SK-N-SH (cell line): ENCODE measurements around the gene SDK1. TPM values are rescaled to one million over a fixed set of nuclear protein-coding genes. Genes with fewer than 3 reads are reported as not detected.

Experiments
- CTCF ChIA-PET: fragments of 300-600, 350-600 bp; formaldehyde crosslinking; extraction: SDS; loops from one replicate; lab custom pipeline; 2021; lab: Yijun Ruan, JAX
- POLR2A ChIA-PET: fragments of 350-600 bp; sonication (Branson Sonifier 250); formaldehyde crosslinking; extraction: SDS; loops from one replicate; lab custom pipeline; 2020; ENCODE audit warnings: antibody characterized with exemption, inconsistent platforms; lab: Yijun Ruan, JAX
- DNase-seq: peaks from one replicate; pipeline ENCODE4 v3.0.0; 2012
- H2AFZ ChIP-seq: fragments of 200-600 bp; sonication (generic); 2 replicates; pipeline ENCODE4 v1.8.1; 2016; ENCODE audit warnings: antibody characterized with exemption, mild to moderate bottlenecking, low read depth
- H3F3A ChIP-seq: fragments of 200-600 bp; sonication (generic); replicated peaks from 2 replicates; pipeline ENCODE3; 2016; ENCODE audit warnings: antibody characterized with exemption, mild to moderate bottlenecking; ENCODE audit not compliant: insufficient read depth
- H3K27ac ChIP-seq, 2 experiments: fragments of 200-500 bp in 1 of 2; fragments of 200-600 bp in 1 of 2; sonication (Bioruptor generic) in 1 of 2; sonication (generic), shearing (Covaris generic) in 1 of 2; 2 replicates each; pipeline versions ENCODE4 v1.5.1 to v1.6.1; 2014 to 2016; ENCODE audit warnings: low read depth in 2 of 2, inconsistent platforms in 1 of 2, low read length in 1 of 2, mild to moderate bottlenecking in 1 of 2, mixed read lengths in 1 of 2
- H3K27me3 ChIP-seq: fragments of 200-600 bp; sonication (generic), shearing (Covaris generic); 2 replicates; pipeline ENCODE4 v1.6.1; 2016; ENCODE audit warnings: mixed run types; ENCODE audit not compliant: insufficient read depth
- H3K36me3 ChIP-seq, 2 experiments: fragments of 200-500 bp in 1 of 2; fragments of 200-600 bp in 1 of 2; sonication (Bioruptor generic) in 1 of 2; sonication (generic) in 1 of 2; replicated peaks in 1 of 2; 2 replicates each; pipeline versions ENCODE3 to v1.5.1; 2014 to 2016; ENCODE audit warnings: low read length in 1 of 2, mild to moderate bottlenecking in 1 of 2; ENCODE audit not compliant: insufficient read depth in 2 of 2, control insufficient read depth in 1 of 2
- H3K4me1 ChIP-seq, 2 experiments: fragments of 200-500 bp in 1 of 2; fragments of 200-600 bp in 1 of 2; sonication (Bioruptor generic) in 1 of 2; sonication (generic), shearing (Covaris generic) in 1 of 2; 2 replicates each; pipeline versions ENCODE4 v1.5.1 to v1.6.1; 2014 to 2016; ENCODE audit warnings: low read depth in 1 of 2, low read length in 1 of 2, mixed run types in 1 of 2; ENCODE audit not compliant: insufficient read depth in 2 of 2, control insufficient read depth in 1 of 2
- H3K4me2 ChIP-seq: fragments of 200-600 bp; sonication (generic), shearing (Covaris generic); 2 replicates; pipeline ENCODE4 v1.6.1; 2017; ENCODE audit warnings: mixed run types
- H3K4me3 ChIP-seq, 2 experiments: fragments of 200-500 bp in 1 of 2; fragments of 200-600 bp in 1 of 2; sonication (Bioruptor generic) in 1 of 2; sonication (generic), shearing (Covaris generic) in 1 of 2; 2 replicates each; pipeline versions ENCODE4 v1.5.1 to v1.8.1; 2014 to 2016; ENCODE audit warnings: low read depth in 2 of 2, inconsistent platforms in 1 of 2, low read length in 1 of 2, mild to moderate bottlenecking in 1 of 2, mixed read lengths in 1 of 2, moderate library complexity in 1 of 2
- H3K79me2 ChIP-seq: fragments of 200-600 bp; sonication (generic); 2 replicates; pipeline ENCODE4 v1.8.1; 2017; ENCODE audit warnings: mild to moderate bottlenecking; ENCODE audit not compliant: insufficient read depth
- H3K9ac ChIP-seq: fragments of 200-600 bp; sonication (generic); 2 replicates; pipeline ENCODE4 v1.6.1; 2017; ENCODE audit warnings: mixed run types
- H3K9me2 ChIP-seq: fragments of 200-600 bp; sonication (generic); 2 replicates; pipeline ENCODE4 v1.6.1; 2017; ENCODE audit warnings: mixed run types
- H3K9me3 ChIP-seq: fragments of 200-600 bp; sonication (generic); 2 replicates; pipeline ENCODE4 v1.6.1; 2017; ENCODE audit warnings: mixed run types, mild to moderate bottlenecking, moderate library complexity
- H4K20me1 ChIP-seq: fragments of 200-600 bp; sonication (generic); 2 replicates; pipeline ENCODE4 v1.6.1; 2017; ENCODE audit warnings: mild to moderate bottlenecking, mixed run types; ENCODE audit not compliant: insufficient read depth
- CHD2 ChIP-seq: fragments of 150-350 bp; IDR thresholded peaks from 2 replicates; pipeline ENCODE4 v1.6.1; 2018; ENCODE audit warnings: low read length; ENCODE audit not compliant: partially characterized antibody
- EP300 ChIP-seq, 2 experiments: IDR thresholded peaks; 2 replicates each; pipeline versions ENCODE4 v1.4.0 to v1.6.1; 2012; ENCODE audit warnings: borderline replicate concordance in 1 of 2, low read depth in 1 of 2, low read length in 1 of 2
- EZH2phosphoT487 ChIP-seq: fragments of 200-600 bp; sonication (generic); IDR thresholded peaks from 2 replicates; pipeline ENCODE4 v1.6.1; 2017; ENCODE audit warnings: low read depth, mixed run types, mild to moderate bottlenecking, antibody characterized with exemption, moderate library complexity, borderline replicate concordance
- FOXJ3 ChIP-seq: sonication (generic); formaldehyde crosslinking; IDR thresholded peaks from 2 replicates; pipeline ENCODE4 v1.5.1; 2020; ENCODE audit warnings: mild to moderate bottlenecking, missing genetic modification reagents
- GABPA ChIP-seq: IDR thresholded peaks from 2 replicates; pipeline ENCODE4 v1.4.0; 2012; ENCODE audit warnings: low read depth, mild to moderate bottlenecking
- JUND ChIP-seq: IDR thresholded peaks from 2 replicates; pipeline ENCODE4 v1.4.0; 2012
- NFIC ChIP-seq: IDR thresholded peaks from 2 replicates; pipeline ENCODE4 v1.4.0; 2012; ENCODE audit warnings: borderline replicate concordance
- RCOR1 ChIP-seq: fragments of 150-350 bp; IDR thresholded peaks from 2 replicates; pipeline ENCODE4 v1.6.1; 2017; ENCODE audit warnings: antibody characterized with exemption, low read length
- RXRA ChIP-seq: IDR thresholded peaks from 2 replicates; pipeline ENCODE4 v1.4.0; 2012; ENCODE audit warnings: low read depth, mild to moderate bottlenecking, borderline replicate concordance
- TAF1 ChIP-seq: IDR thresholded peaks from 2 replicates; pipeline ENCODE4 v1.6.1; 2012; ENCODE audit warnings: low read depth, mild to moderate bottlenecking, low read length, moderate library complexity, borderline replicate concordance
- TCF12 ChIP-seq: IDR thresholded peaks from 2 replicates; pipeline ENCODE4 v1.4.0; 2012
- TEAD4 ChIP-seq: IDR thresholded peaks from 2 replicates; pipeline ENCODE4 v1.4.0; 2012; ENCODE audit warnings: mild to moderate bottlenecking, borderline replicate concordance; ENCODE audit not compliant: insufficient read depth
- WGBS: methylation state at CpG from one replicate; pipeline ENCODE4 v1.1.6; 2017; ENCODE audit warnings: low lambda C conversion rate; 5-methylcytosine and 5-hydroxymethylcytosine counted together
- polyA plus RNA-seq, 3 experiments: library from polyadenylated mRNA; depleted of rRNA; stranded (reverse); fragments of >200 nt; gene quantifications; 2 replicates each; pipeline ENCODE4 v1.2.3, GENCODE V29; 2012
- TF ChIP-seq, protein P1 (sequence below): IDR thresholded peaks from 2 replicates; pipeline ENCODE4 v1.4.0; 2012; ENCODE audit warnings: low read depth
- TF ChIP-seq, protein P2 (sequence below): fragments of 150-350 bp; IDR thresholded peaks from 2 replicates; pipeline ENCODE4 v1.6.1; 2017; ENCODE audit warnings: antibody characterized with exemption, low read length, low read depth, borderline replicate concordance
- TF ChIP-seq, protein P3 (sequence below): IDR thresholded peaks from 2 replicates; pipeline ENCODE4; 2012
- TF ChIP-seq, protein P4 (sequence below): IDR thresholded peaks from 2 replicates; pipeline ENCODE4 v1.4.0; 2012; ENCODE audit warnings: low read depth, borderline replicate concordance
- TF ChIP-seq, protein P5 (sequence below): IDR thresholded peaks from 2 replicates; pipeline ENCODE4 v1.6.1; 2012; ENCODE audit warnings: mild to moderate bottlenecking, low read depth, low read length, moderate library complexity

The SDK1 gene
- polyA plus RNA-seq, 1 of the 3 experiments (the other 2 are of a cell fraction), result 1.2 TPM

DNA sequence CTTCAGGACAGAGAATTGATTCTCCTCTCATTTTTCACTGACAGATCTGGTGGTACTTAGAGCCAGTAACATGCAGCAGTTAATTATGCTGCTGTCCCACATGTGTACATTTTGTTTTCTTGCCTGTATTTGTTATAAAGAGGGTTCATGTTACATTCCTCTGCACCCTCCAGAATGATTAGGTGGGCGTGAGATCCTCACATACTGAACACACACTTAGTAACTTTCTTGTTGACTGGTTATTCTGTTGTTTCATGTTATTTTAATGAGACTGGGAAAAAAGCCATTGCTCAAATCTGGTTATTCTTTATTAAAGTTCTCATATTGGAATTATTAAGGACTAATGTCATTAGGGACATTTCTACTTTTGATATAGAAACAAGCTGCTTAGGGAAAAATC, 409.1 kb downstream of the SDK1 start (continued):
- TF ChIP-seq, protein P1, sequence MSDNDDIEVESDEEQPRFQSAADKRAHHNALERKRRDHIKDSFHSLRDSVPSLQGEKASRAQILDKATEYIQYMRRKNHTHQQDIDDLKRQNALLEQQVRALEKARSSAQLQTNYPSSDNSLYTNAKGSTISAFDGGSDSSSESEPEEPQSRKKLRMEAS, result no peak
- TF ChIP-seq JUND, result no peak
- TF ChIP-seq, protein P2, sequence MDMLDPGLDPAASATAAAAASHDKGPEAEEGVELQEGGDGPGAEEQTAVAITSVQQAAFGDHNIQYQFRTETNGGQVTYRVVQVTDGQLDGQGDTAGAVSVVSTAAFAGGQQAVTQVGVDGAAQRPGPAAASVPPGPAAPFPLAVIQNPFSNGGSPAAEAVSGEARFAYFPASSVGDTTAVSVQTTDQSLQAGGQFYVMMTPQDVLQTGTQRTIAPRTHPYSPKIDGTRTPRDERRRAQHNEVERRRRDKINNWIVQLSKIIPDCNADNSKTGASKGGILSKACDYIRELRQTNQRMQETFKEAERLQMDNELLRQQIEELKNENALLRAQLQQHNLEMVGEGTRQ, result no peak

DNA sequence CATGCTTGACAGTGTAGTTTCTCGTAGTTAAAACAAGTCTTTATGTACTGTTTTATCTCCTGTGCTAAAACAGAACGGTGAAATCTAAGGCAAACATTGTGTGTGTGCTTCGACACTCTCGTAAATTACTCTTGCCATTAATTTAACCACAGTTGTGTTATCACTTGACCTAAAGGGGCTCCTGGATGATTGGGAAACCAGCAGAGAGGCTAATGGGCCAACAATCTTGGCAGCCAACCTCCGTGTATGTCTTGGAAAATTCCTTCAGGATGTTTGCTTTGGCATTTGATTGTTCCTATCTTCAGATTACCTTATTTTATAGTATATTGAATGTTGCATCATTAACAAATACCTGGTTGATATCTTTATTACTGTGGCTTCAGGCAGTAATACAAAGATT, 409.5 kb downstream of the SDK1 start:
- Histone ChIP-seq H3K79me2 (no peaks in the 10 kb centered on the region), H3K4me3 (no peak overlapping the region), H3K4me1 (peaks cover 0 to 2% of the 10 kb centered on the region in 2 experiments; a peak in 1 of 4 replicates), H3K27me3 (no peaks in the 10 kb centered on the region), H3K9me3 (0 out of 2 replicates have a peak, but pooled peaks cover 4% of the 10 kb centered on the region), H3K9me2 (0 out of 2 replicates have a peak, but pooled peaks cover 4% of the 10 kb centered on the region), H3K27ac (no peak overlapping the region), H3K9ac (no peak overlapping the region), H4K20me1 (no peaks in the 10 kb centered on the region), H3F3A (no peaks in the 10 kb centered on the region), H2AFZ (no peak overlapping the region), H3K36me3 (no peaks in the 10 kb centered on the region), H3K4me2 (no peak overlapping the region)
- ChIA-PET CTCF (interaction anchor here (1.2 kb wide), 1 partner anchor 13 kb away, joined by 3 read pairs; no protein-coding TSS in a partner anchor), POLR2A (no interaction called here)
- TF ChIP-seq EP300 (IDR thresholded peaks at IDR 0.05; ENCODE audit: borderline replicate concordance in 1 of 2, low read depth in 1 of 2, low read length in 1 of 2), result no peak
- TF ChIP-seq, protein P3, sequence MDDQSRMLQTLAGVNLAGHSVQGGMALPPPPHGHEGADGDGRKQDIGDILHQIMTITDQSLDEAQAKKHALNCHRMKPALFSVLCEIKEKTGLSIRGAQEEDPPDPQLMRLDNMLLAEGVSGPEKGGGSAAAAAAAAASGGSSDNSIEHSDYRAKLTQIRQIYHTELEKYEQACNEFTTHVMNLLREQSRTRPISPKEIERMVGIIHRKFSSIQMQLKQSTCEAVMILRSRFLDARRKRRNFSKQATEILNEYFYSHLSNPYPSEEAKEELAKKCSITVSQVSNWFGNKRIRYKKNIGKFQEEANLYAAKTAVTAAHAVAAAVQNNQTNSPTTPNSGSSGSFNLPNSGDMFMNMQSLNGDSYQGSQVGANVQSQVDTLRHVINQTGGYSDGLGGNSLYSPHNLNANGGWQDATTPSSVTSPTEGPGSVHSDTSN, result no peak
- TF ChIP-seq, protein P4, sequence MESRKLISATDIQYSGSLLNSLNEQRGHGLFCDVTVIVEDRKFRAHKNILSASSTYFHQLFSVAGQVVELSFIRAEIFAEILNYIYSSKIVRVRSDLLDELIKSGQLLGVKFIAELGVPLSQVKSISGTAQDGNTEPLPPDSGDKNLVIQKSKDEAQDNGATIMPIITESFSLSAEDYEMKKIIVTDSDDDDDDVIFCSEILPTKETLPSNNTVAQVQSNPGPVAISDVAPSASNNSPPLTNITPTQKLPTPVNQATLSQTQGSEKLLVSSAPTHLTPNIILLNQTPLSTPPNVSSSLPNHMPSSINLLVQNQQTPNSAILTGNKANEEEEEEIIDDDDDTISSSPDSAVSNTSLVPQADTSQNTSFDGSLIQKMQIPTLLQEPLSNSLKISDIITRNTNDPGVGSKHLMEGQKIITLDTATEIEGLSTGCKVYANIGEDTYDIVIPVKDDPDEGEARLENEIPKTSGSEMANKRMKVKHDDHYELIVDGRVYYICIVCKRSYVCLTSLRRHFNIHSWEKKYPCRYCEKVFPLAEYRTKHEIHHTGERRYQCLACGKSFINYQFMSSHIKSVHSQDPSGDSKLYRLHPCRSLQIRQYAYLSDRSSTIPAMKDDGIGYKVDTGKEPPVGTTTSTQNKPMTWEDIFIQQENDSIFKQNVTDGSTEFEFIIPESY, result no peak
- no peak for TF ChIP-seq GABPA
- TF ChIP-seq NFIC, result no peak
- no peak for TF ChIP-seq EZH2phosphoT487
- TF ChIP-seq TCF12, result no peak
- TF ChIP-seq, protein P2, result no peak
- TF ChIP-seq TAF1, result no peak
- TF ChIP-seq TEAD4, result no peak
- no peak for TF ChIP-seq CHD2
- no peak for TF ChIP-seq FOXJ3
- TF ChIP-seq, protein P5, sequence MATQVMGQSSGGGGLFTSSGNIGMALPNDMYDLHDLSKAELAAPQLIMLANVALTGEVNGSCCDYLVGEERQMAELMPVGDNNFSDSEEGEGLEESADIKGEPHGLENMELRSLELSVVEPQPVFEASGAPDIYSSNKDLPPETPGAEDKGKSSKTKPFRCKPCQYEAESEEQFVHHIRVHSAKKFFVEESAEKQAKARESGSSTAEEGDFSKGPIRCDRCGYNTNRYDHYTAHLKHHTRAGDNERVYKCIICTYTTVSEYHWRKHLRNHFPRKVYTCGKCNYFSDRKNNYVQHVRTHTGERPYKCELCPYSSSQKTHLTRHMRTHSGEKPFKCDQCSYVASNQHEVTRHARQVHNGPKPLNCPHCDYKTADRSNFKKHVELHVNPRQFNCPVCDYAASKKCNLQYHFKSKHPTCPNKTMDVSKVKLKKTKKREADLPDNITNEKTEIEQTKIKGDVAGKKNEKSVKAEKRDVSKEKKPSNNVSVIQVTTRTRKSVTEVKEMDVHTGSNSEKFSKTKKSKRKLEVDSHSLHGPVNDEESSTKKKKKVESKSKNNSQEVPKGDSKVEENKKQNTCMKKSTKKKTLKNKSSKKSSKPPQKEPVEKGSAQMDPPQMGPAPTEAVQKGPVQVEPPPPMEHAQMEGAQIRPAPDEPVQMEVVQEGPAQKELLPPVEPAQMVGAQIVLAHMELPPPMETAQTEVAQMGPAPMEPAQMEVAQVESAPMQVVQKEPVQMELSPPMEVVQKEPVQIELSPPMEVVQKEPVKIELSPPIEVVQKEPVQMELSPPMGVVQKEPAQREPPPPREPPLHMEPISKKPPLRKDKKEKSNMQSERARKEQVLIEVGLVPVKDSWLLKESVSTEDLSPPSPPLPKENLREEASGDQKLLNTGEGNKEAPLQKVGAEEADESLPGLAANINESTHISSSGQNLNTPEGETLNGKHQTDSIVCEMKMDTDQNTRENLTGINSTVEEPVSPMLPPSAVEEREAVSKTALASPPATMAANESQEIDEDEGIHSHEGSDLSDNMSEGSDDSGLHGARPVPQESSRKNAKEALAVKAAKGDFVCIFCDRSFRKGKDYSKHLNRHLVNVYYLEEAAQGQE, result no peak
- TF ChIP-seq RCOR1, result no peak
- TF ChIP-seq RXRA, result no peak
- 24% methylated on average over 5 of the region's 5 CpGs for WGBS
- DNase-seq, result no peak
